Esophagus (tissue), 2 donors: ENCODE data around the gene PIK3R1. TPM values are rescaled to one million over a fixed set of nuclear protein-coding genes. Genes with fewer than 3 reads are reported as not detected.

Experiments used
- H3K27ac ChIP-seq, 2 donors: one replicate each; pipeline ENCODE4 v1.5.1; 2013; ENCODE audit warnings: low read depth in 2 of 2, mild to moderate bottlenecking in 2 of 2, inconsistent platforms in 1 of 2, low read length in 1 of 2, moderate library complexity in 1 of 2
- H3K27me3 ChIP-seq, 2 donors: one replicate each; pipeline ENCODE4 v1.6.1; 2013; ENCODE audit warnings: low read length in 2 of 2, control low read depth in 1 of 2, mild to moderate bottlenecking in 1 of 2; ENCODE audit not compliant: insufficient read depth in 2 of 2, control insufficient read depth in 1 of 2
- H3K36me3 ChIP-seq, 2 donors: one replicate each; pipeline ENCODE4 v1.6.1; 2013; ENCODE audit warnings: low read length in 1 of 2; ENCODE audit not compliant: control insufficient read depth in 2 of 2, insufficient read depth in 2 of 2
- H3K4me1 ChIP-seq, 2 donors: one replicate each; pipeline ENCODE4 v1.6.1; 2013; ENCODE audit warnings: low read length in 1 of 2; ENCODE audit not compliant: control insufficient read depth in 2 of 2, insufficient read depth in 2 of 2
- H3K4me3 ChIP-seq, 2 donors: one replicate each; pipeline ENCODE4 v1.5.1; 2013; ENCODE audit warnings: low read length in 2 of 2, mild to moderate bottlenecking in 2 of 2, low read depth in 1 of 2, moderate library complexity in 1 of 2
- H3K9me3 ChIP-seq, 2 donors: one replicate each; pipeline ENCODE4 v1.6.1; 2013; ENCODE audit warnings: mild to moderate bottlenecking in 2 of 2, low read depth in 1 of 2, low read length in 1 of 2, moderate library complexity in 1 of 2; ENCODE audit not compliant: control insufficient read depth in 2 of 2, insufficient read depth in 1 of 2
- WGBS, 2 donors: extraction: QIAGEN DNeasy Blood & Tissue Kit; methylation state at CpG; one replicate each; pipeline ENCODE4 v1.1.7; 2013; 5-methylcytosine and 5-hydroxymethylcytosine counted together
- polyA plus RNA-seq, 2 donors: library from polyadenylated mRNA; stranded (reverse); fragments of 200-250 nt; gene quantifications; one replicate each; pipeline ENCODE4 v1.2.3, GENCODE V29; 2013
- donor health status: healthy with polysubstance abuse.
- donor health status: Bipolar disorder and iron deficiency.

Gene PIK3R1
- polyA plus RNA-seq, 2 donors: 5.0 to 8.2 TPM

- WGBS, 2 donors: 36 to 46% methylated on average over 4 of the region's 4 CpGs
- no peaks in the 10 kb centered on the region for H3K27me3 ChIP-seq
- H3K9me3 ChIP-seq: no peaks in the 10 kb centered on the region
- peak overlapping the region in 1 of 2 donors; percentile 73 for H3K27ac ChIP-seq
- H3K36me3 ChIP-seq: no peaks in the 10 kb centered on the region
- H3K4me3 ChIP-seq: no peak overlapping the region
- peaks cover 0 to 3% of the 10 kb centered on the region in 2 donors for H3K4me1 ChIP-seq
These were observed 129.0 kb downstream of the PIK3R1 start for GRCh38 chr5:68344447-68345111.

GRCh38 chr5:68345171-68345570 is 129.6 kb downstream of the PIK3R1 start:
- Histone ChIP-seq H3K4me3 (no peak overlapping the region), H3K27me3 (no peaks in the 10 kb centered on the region), H3K36me3 (no peaks in the 10 kb centered on the region), H3K4me1 (peaks cover 0 to 3% of the 10 kb centered on the region in 2 donors), H3K27ac (peak overlapping the region in 1 of 2 donors; percentile 64), H3K9me3 (no peaks in the 10 kb centered on the region)
- 90 to 92% methylated on average over 3 of the region's 3 CpGs for WGBS, 2 donors

GRCh38 chr5:68345582-68345981 is 130.0 kb downstream of the PIK3R1 start:
- Histone ChIP-seq H3K27ac (no peak overlapping the region), H3K27me3 (no peaks in the 10 kb centered on the region), H3K9me3 (no peaks in the 10 kb centered on the region), H3K4me3 (no peak overlapping the region), H3K4me1 (peaks cover 0 to 3% of the 10 kb centered on the region in 2 donors), H3K36me3 (no peaks in the 10 kb centered on the region)
- WGBS, 2 donors: 87 to 88% methylated on average over 1 of the region's 1 CpG

- H3K27ac ChIP-seq: no peak overlapping the region
- no peak overlapping the region for H3K4me3 ChIP-seq
- H3K9me3 ChIP-seq: no peaks in the 10 kb centered on the region
- H3K27me3 ChIP-seq: no peaks in the 10 kb centered on the region
- H3K4me1 ChIP-seq: peaks cover 0 to 3% of the 10 kb centered on the region in 2 donors
- 92 to 94% methylated on average over 2 of the region's 2 CpGs for WGBS, 2 donors
- H3K36me3 ChIP-seq: no peaks in the 10 kb centered on the region
These were observed 132.0 kb downstream of the PIK3R1 start for GRCh38 chr5:68347536-68347935.

GRCh38 chr5:68348447-68349222 is 133.1 kb downstream of the PIK3R1 start:
- Histone ChIP-seq H3K4me3 (no peak overlapping the region), H3K27ac (no peak overlapping the region), H3K27me3 (no peaks in the 10 kb centered on the region), H3K9me3 (no peaks in the 10 kb centered on the region), H3K4me1 (peaks cover 0 to 3% of the 10 kb centered on the region in 2 donors), H3K36me3 (no peaks in the 10 kb centered on the region)
- 68 to 83% methylated on average over 2 of the region's 2 CpGs for WGBS, 2 donors

- WGBS, 2 donors: 51 to 64% methylated on average over 4 of the region's 4 CpGs
- no peaks in the 10 kb centered on the region for H3K9me3 ChIP-seq
These were observed 134.6 kb downstream of the PIK3R1 start for GRCh38 chr5:68350176-68350575.

More at GRCh38 chr5:68350176-68350575, 134.6 kb downstream of the PIK3R1 start:
- H3K4me3 ChIP-seq: no peak overlapping the region
- H3K27ac ChIP-seq: no peak overlapping the region
- H3K4me1 ChIP-seq: no peaks in the 10 kb centered on the region
- no peaks in the 10 kb centered on the region for H3K36me3 ChIP-seq
- no peaks in the 10 kb centered on the region for H3K27me3 ChIP-seq
